ENCODE measurements around the gene ITSN2. TPM values are rescaled to one million over a fixed set of nuclear protein-coding genes. Genes with fewer than 3 reads are reported as not detected.

ITSN2 gene
- total RNA-seq, 2 donors from 2014 or later, result 35.8 to 41.1 TPM

- no peak for ATAC-seq
Measured at GRCh38 chr2:24285484-24286152, 74.7 kb downstream of the ITSN2 start.

DNA sequence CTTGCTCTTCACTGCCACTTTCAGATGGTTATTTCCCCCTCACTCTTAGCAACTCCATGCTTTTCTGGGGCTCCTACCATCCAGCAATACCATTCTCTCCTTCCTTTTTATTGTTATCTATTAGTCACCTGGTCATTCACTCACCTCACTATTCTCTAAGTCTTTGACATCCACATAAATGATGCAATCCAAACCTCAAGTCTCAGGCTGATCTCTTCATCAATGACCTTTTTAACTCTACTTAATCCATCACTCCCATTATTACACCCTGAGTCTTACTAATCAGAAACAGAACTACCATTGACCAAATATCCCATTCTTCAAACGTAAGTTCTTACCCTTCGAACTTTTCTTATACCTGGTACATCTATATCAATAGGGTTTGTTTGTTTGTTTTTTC is 79.7 kb downstream of the ITSN2 start:
- ATAC-seq (no peak), DNase-seq (no peak)
- intact Hi-C loops (cut with DNase I), result no loop called here

More at GRCh38 chr2:24285484-24286152, 74.7 kb downstream of the ITSN2 start:
- no peak for DNase-seq
- intact Hi-C loops (cut with DNase I), result no loop called here

DNA sequence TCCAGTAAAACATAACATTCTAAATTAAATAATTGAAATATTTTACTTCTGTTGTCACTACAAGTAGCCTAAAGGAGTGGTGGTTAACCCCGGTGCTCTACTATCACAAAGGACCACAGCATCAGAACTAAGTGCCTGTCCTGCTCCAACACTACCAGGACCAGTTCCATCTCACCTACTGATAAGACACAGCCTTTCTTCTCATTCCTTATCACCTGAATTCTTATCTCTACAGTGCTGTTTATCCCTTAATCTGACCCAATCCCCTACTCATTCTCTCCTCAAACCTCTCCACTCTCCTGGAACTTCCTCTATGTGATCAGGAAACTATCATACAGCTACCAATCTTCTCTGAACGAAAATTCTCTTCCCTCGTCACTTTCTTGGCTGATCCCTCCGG is 80.2 kb downstream of the ITSN2 start:
- DNase-seq, result no peak
- no peak for ATAC-seq
- intact Hi-C loops (cut with DNase I), result no loop called here

GRCh38 chr2:24276349-24276899 is 83.9 kb downstream of the ITSN2 start:
- ATAC-seq, result no peak
- DNase-seq, result no peak
- intact Hi-C loops (cut with DNase I), result no loop called here

- intact Hi-C loops (cut with DNase I), result no loop called here
- DNase-seq (no peak), ATAC-seq (no peak)
Measured at GRCh38 chr2:24274809-24275208, 85.5 kb downstream of the ITSN2 start.

DNA sequence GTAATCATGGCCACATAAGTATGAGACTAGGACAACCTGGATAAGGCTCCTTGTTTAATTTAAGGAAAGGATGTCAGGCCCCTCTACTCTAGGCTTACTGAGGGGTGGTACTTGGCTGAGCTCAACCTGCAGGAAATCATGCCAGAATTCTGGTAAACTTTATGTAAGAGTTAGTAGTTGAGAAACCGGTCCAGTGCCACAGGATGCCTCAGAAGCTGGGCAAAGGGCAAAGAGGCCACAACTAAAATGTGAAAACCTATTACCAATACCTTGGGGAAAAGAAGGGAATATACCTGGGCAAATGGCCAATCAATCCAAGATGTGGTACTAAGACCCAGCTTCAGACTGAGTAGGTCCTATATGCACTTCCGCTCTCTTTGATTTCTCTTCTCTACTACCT is 86.7 kb downstream of the ITSN2 start:
- intact Hi-C loops (cut with DNase I), result no loop called here
- peak in 1 of 2 donors; percentile 27 for ATAC-seq

DNA sequence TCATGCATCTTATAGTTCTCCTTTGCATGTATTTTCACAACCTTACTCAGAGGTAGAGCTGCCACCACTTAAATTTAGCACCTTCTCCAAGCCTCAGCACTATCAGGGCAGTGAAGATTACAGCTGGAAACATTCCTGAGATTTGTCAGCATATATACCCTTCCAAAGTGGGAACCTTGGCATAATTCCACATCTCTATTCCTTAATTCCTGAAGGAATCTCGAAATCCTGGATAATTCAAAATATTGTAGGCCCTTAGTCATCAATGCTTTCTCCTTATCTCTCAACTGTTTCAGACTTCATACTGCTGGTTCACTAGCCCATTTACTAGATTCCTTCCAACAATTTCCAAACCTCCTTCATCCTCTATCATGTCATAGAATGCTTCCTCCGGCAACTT is 87.4 kb downstream of the ITSN2 start:
- ATAC-seq (peak in 1 of 2 donors; percentile 62), DNase-seq (no peak)
- intact Hi-C loops (cut with DNase I), result no loop called here

More for the DNA sequence above, 86.7 kb downstream of the ITSN2 start:
- DNase-seq, result no peak

DNA sequence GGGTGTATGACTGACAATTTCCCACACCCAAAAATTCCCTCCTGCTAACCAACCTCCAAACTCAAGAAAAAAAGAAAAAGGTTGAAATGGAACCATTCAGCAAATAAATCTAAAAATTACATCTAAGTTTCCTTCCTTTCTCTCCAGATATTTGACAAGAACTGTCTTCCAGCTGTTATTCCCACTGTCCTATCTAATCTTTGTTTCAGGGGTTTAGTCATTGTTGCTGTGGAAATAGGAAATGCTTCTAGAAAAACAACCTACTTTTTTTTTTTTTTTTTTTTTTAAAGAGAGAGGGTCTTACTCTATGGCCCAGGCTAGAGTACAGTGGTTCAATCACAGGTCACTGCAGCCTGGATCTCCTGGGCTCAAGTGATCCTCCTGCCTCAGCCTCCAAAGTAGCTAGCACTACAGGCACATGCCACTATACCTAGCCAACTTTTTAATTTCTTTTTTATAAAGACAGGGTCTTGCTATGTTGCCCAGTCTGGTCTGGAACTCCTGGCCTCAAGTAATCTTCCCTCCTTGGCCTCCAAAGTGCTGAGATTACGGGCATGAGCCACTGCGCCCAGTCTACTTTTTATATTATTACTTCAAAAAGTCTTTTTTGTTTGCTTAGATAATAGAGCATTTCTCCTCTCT is 88.1 kb downstream of the ITSN2 start:
- ATAC-seq (peak in 1 of 2 donors; percentile 43), DNase-seq (no peak)
- intact Hi-C loops (cut with DNase I), result no loop called here

DNA sequence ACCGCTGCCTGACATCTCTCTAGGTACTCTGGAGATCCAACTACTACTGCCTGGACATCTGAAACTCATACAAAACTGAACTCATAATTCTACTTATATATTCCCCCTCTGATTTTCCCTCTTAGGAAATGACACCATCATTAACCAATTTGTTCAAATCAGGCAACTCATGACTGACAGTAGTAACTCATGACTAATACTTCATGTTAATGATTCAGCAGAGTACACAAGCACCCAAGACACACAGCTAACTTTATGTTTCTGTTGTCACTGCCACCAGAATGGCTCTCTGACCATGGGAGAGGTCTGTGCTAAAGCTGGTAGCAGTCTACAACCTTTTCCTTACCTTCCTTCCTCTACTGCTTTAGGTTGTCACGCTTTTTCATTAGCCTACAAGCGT is 91.1 kb downstream of the ITSN2 start:
- intact Hi-C loops (cut with DNase I), result no loop called here
- DNase-seq (no peak), ATAC-seq (peak in 1 of 2 donors; percentile 31)

- no peak for ATAC-seq
- intact Hi-C loops (cut with DNase I), result no loop called here
- DNase-seq, result no peak
Measured at GRCh38 chr2:24265212-24265611, 95.1 kb downstream of the ITSN2 start.

DNA sequence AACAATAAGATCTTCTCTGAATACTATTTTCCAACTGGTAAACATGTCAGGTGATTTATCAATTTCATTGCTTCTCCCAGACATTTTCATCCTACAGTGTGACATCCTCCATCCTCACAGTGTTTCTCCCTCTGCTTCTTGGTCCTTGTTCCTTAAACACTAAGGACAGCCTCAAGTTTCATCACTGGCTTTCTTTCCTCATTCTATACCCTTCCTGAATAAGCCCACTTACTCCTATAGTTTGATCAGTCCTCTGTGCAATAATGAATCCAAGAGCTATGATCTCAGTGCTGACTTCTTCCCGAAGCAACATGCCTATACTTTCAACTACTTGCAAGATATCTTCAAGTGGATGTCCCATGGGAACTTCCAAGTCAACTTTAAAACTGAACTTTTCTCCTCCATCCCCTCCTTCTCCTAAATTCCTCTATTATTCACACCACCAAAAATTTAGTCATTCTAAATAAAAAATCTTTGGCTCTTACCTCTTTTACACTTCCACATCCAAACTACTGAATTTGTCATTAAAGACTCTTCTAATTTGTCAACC is 97.8 kb downstream of the ITSN2 start:
- intact Hi-C loops (cut with DNase I), result no loop called here

DNA sequence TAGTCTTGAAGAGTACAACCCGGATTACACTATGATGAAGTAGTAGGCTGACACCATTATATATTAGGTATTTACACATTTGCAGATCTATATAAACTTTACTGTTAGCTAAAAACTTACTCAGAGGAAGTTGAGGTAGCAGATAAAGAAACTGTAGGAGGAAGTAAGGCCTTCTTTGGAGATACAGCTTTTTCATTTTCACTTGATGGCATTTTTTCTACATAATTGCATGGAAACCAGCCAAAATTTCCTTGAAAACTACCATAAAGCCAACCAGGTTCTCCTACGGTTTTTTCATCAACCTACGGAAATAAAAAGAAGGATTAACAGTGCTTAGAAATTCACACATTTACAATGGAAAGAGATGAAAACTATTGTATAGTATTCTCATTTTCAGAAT is 98.9 kb downstream of the ITSN2 start:
- DNase-seq (no peak), ATAC-seq (no peak)
- intact Hi-C loops (cut with DNase I), result no loop called here

More for the DNA sequence above, 97.8 kb downstream of the ITSN2 start:
- ATAC-seq (no peak), DNase-seq (no peak)

GRCh38 chr2:24259316-24259715 is 101.0 kb downstream of the ITSN2 start:
- intact Hi-C loops (cut with DNase I), result no loop called here
- ATAC-seq, result no peak

DNA sequence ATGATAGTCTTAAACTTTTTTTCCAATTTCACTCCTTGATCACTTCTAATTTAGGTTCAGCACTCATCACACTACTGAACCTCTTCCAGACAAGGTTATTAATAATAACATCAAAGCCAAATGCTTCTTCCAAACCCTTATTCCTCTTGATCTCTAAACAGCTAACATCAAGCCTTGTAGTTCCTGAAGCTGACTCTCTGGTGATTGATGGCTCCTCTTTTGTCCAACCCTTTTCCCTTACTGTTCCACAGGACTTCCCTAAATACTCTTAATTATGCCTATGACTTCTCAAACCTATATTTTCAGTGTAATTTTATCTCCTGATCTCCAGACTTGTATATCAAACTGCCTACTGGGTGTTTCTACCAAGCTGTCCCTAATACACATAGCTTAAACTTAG is 101.6 kb downstream of the ITSN2 start:
- intact Hi-C loops (cut with DNase I), result no loop called here
- ATAC-seq (no peak), DNase-seq (no peak)

More at GRCh38 chr2:24259316-24259715, 101.0 kb downstream of the ITSN2 start:
- DNase-seq, result no peak

GRCh38 chr2:24253303-24253919 is 106.9 kb downstream of the ITSN2 start:
- ATAC-seq, result no peak
- no peak for DNase-seq
- intact Hi-C loops (cut with DNase I), result no loop called here

- ATAC-seq, result no peak
- no peak for DNase-seq
- intact Hi-C loops (cut with DNase I), result loop anchor here in 1 of 2 donors (10.0 kb wide), 1 partner anchor 47 kb away; no protein-coding TSS in a partner anchor
Measured at GRCh38 chr2:24247592-24247991, 112.7 kb downstream of the ITSN2 start.

DNA sequence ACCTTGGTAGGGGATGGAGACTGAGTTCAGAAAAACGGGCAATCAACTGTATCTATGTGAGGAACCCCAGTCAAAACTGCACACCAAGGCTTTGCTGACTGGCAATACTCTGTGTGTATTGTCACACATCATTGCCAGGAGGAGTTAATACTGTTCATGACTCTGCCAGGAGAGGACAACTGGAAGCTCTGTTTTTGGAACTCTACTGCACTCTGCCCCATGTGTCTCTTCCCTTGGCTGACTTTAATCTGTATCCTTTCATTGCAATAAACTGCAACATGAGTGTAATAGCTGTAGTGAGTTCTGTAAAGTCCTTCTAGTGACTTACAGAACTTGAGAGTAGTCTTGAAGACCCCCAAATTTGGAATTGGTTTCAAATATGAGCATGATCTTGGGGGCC is 113.2 kb downstream of the ITSN2 start:
- intact Hi-C loops (cut with DNase I), result loop anchor here in 1 of 2 donors (10.0 kb wide), 1 partner anchor 48 kb away; no protein-coding TSS in a partner anchor
- ATAC-seq, result no peak

GRCh38 chr2:24245986-24246776 is 114.2 kb downstream of the ITSN2 start:
- ATAC-seq, result no peak
- intact Hi-C loops (cut with DNase I), result loop anchor here in 1 of 2 donors (10.0 kb wide), 1 partner anchor 49 kb away; no protein-coding TSS in a partner anchor
- no peak for DNase-seq

More for the DNA sequence above, 113.2 kb downstream of the ITSN2 start:
- DNase-seq, result no peak

DNA sequence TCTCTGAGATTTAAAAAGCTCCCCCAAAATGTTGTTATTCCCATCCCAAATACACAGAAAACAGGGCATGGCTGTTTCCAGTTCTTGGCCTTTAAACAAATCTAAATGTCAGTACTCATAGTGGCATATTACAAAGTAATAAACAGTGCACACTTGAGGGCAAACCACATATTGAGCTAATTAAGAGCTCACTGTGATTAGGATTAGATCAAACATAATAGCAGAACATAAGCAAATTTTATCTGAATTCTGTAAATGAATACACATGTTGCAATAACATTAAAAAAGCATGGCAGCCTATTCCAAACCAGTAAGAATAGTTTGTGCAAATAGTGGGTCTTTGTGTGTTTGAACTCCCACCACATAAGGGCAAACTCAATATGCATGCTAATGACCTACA is 118.8 kb downstream of the ITSN2 start:
- no peak for ATAC-seq
- no peak for DNase-seq
- intact Hi-C loops (cut with DNase I), result loop anchor here in 1 of 2 donors (10.0 kb wide), 1 partner anchor 53 kb away; no protein-coding TSS in a partner anchor

Data from left cardiac atrium (tissue), 4 donors.